Vagina (tissue), 2 donors: ENCODE measurements around the gene MAP7. TPM values are rescaled to one million over a fixed set of nuclear protein-coding genes. Genes with fewer than 3 reads are reported as not detected.

Source experiments
- DNase-seq, 2 donors: peaks; one replicate each; pipeline ENCODE4 v3.0.0-alpha.2; 2017; ENCODE audit errors: extremely low spot score in 2 of 2
- H3K27ac ChIP-seq: fragments of 200-600 bp; sonication (generic); one replicate; pipeline ENCODE4 v1.5.1; 2019
- H3K27me3 ChIP-seq: fragments of 200-600 bp; sonication (generic); one replicate; pipeline ENCODE4 v1.5.1; 2019
- H3K36me3 ChIP-seq, 2 donors: fragments of 200-600 bp; sonication (generic); one replicate each; pipeline ENCODE4 v1.5.1; 2017 to 2019
- H3K4me1 ChIP-seq: fragments of 200-600 bp; sonication (generic); one replicate; pipeline ENCODE4 v1.5.1; 2019
- H3K4me3 ChIP-seq, 2 donors: fragments of 200-600 bp; sonication (generic); 1 replicate in 1 of 2; 2 replicates in 1 of 2; pipeline ENCODE4 v1.5.1; 2016 to 2019
- H3K9me3 ChIP-seq: fragments of 200-600 bp; sonication (generic); one replicate; pipeline ENCODE4 v1.5.1; 2019
- POLR2A ChIP-seq, 2 donors: fragments of 450-650 bp; IDR thresholded peaks; one replicate each; pipeline ENCODE4 v1.6.1; 2017; ENCODE audit warnings: antibody characterized with exemption in 2 of 2, mild to moderate bottlenecking in 2 of 2, moderate library complexity in 2 of 2
- POLR2AphosphoS5 ChIP-seq, 2 donors: sonication (generic); formaldehyde crosslinking; IDR thresholded peaks; one replicate each; pipeline ENCODE4 v1.9.0; 2017; ENCODE audit warnings: antibody characterized with exemption in 2 of 2, mild to moderate bottlenecking in 2 of 2, low read depth in 1 of 2; ENCODE audit not compliant: insufficient read depth in 1 of 2
- intact Hi-C: fragments of 100-400 bp; cut with DNase I; formaldehyde crosslinking; loops from one replicate; pipeline ENCODE4 v1.15.1; 2023
- total RNA-seq: library from RNA; depleted of rRNA; stranded (reverse); fragments of >200 nt; gene quantifications from one replicate; pipeline ENCODE4 v1.2.3, GENCODE V29; 2016
- TF ChIP-seq, protein P1 (sequence below), 3 experiments: fragments of 450-650 bp in 2 of 3; fragments of 200-600 bp in 1 of 3; sonication (generic) in 1 of 3; IDR thresholded peaks; one replicate each; pipeline ENCODE4 v1.5.1; 2017 to 2019; ENCODE audit warnings: antibody characterized with exemption in 3 of 3, mild to moderate bottlenecking in 2 of 3, moderate library complexity in 2 of 3

Gene MAP7
- total RNA-seq, 1 donor from 2014 or later, result 9.3 TPM

DNA sequence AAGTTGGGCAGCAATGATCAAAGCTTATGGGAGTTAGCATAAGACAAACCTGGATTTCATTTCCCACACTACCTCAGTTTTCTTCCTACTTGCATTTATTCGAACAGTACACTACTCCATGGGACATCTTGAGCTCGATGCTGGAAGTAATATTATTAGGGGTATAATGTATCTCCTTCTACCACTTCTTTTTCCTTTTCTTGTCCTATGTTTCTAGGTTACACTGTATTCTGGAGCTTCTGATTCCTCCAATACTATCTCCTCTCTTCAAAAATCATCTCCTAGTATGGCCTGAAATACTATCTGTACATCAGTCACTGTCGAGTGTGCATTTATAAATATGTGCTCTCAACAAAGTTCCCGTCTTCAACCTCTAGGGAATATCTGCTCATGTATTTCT is 124.4 kb downstream of the MAP7 start:
- intact Hi-C loops, result no loop called here
- H3K4me3 ChIP-seq, result no peak overlapping the region
- TF ChIP-seq, protein P1, sequence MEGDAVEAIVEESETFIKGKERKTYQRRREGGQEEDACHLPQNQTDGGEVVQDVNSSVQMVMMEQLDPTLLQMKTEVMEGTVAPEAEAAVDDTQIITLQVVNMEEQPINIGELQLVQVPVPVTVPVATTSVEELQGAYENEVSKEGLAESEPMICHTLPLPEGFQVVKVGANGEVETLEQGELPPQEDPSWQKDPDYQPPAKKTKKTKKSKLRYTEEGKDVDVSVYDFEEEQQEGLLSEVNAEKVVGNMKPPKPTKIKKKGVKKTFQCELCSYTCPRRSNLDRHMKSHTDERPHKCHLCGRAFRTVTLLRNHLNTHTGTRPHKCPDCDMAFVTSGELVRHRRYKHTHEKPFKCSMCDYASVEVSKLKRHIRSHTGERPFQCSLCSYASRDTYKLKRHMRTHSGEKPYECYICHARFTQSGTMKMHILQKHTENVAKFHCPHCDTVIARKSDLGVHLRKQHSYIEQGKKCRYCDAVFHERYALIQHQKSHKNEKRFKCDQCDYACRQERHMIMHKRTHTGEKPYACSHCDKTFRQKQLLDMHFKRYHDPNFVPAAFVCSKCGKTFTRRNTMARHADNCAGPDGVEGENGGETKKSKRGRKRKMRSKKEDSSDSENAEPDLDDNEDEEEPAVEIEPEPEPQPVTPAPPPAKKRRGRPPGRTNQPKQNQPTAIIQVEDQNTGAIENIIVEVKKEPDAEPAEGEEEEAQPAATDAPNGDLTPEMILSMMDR (IDR thresholded peaks at IDR 0.05), result no peak
- TF ChIP-seq POLR2AphosphoS5 (IDR thresholded peaks at IDR 0.05; ENCODE audit: insufficient read depth in 1 of 2, low read depth in 1 of 2), result no peak
- no peak for TF ChIP-seq POLR2A (IDR thresholded peaks at IDR 0.05)
- no peak overlapping the region for H3K27ac ChIP-seq
- no peaks in the 10 kb centered on the region for H3K4me1 ChIP-seq
- no peaks in the 10 kb centered on the region for H3K27me3 ChIP-seq
- no peak for DNase-seq
- H3K9me3 ChIP-seq, result no peaks in the 10 kb centered on the region
- H3K36me3 ChIP-seq, result no peaks in the 10 kb centered on the region

DNA sequence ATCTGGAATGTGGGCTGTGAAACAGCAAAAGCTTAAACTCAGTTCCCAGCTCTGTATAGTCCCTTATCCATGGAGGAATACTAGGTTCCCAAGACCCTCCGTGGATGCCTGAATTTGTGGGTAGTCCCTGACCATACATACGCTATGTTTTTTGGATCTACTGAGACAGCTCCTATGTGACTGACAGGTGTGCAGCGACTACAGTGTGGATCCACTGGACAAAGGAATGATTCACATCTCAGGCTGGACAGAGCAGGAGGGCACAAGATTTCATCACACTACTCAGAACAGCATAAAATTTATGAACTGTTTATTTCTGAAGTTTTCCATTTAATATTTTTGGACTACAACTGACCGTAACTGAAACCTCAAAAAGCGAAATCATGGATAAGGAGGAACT is 125.3 kb downstream of the MAP7 start:
- TF ChIP-seq, protein P1 (IDR thresholded peaks at IDR 0.05), result no peak
- no peak for TF ChIP-seq POLR2A (IDR thresholded peaks at IDR 0.05)
- no peak for TF ChIP-seq POLR2AphosphoS5 (IDR thresholded peaks at IDR 0.05; ENCODE audit: insufficient read depth in 1 of 2, low read depth in 1 of 2)

DNA sequence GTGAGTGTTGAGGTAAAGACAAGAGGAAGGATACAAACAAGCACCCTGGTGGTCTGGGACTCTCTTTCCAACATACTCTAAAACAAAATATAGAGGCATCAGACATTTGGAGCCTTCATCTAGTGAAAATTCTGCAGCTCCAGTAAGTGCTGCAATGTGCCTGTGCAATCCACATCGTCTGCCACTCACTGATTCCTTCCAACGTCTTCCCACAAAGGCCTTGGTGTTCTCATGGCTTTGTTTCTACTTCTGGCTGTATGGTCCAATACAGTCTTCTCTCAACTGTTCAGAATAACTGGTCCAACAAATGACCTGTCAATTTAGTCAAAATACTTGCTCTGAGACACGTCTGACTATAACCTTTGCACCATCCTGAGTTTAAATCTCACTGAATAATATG is 125.8 kb downstream of the MAP7 start:
- Histone ChIP-seq H3K27me3 (no peaks in the 10 kb centered on the region), H3K4me1 (no peaks in the 10 kb centered on the region), H3K9me3 (no peaks in the 10 kb centered on the region), H3K4me3 (no peak overlapping the region), H3K27ac (no peak overlapping the region), H3K36me3 (no peaks in the 10 kb centered on the region)
- TF ChIP-seq, protein P1 (IDR thresholded peaks at IDR 0.05), result no peak
- no peak for TF ChIP-seq POLR2A (IDR thresholded peaks at IDR 0.05)
- TF ChIP-seq POLR2AphosphoS5 (IDR thresholded peaks at IDR 0.05; ENCODE audit: insufficient read depth in 1 of 2, low read depth in 1 of 2), result no peak
- DNase-seq, result no peak
- intact Hi-C loops, result no loop called here

More for the DNA sequence above, 125.3 kb downstream of the MAP7 start:
- H3K27ac ChIP-seq, result no peak overlapping the region
- H3K27me3 ChIP-seq, result no peaks in the 10 kb centered on the region
- no peaks in the 10 kb centered on the region for H3K36me3 ChIP-seq
- DNase-seq, result no peak
- intact Hi-C loops, result no loop called here
- no peaks in the 10 kb centered on the region for H3K4me1 ChIP-seq
- H3K9me3 ChIP-seq, result no peaks in the 10 kb centered on the region
- no peak overlapping the region for H3K4me3 ChIP-seq

DNA sequence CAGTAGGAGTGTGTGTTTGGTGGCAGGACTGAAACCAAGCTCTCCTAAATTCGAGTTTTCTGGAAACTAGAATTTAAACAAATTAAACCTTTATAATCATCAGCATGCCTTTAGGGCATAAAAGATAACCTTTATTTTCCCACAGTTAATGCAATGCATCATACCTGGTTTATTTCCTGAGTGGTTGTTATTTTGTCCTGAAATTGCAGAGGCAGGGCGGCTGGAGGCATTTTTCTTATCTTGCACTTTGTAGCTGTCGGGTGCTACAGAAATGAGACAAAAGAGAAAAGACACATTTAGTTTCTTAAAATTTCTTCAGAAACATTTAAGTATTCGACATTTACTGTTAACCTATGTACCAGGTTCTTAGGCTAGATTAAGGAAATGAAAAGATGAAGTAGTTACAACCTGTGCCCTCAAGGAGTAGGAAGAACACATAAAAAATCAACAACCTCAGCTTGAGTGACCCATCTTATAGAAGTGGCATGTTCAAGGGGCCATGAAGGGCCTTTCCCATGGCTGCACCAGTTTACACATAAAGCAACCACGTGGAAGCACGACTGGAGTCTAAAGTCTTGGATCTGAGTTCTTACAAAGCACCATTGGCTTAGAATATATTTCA is 128.6 kb downstream of the MAP7 start:
- Histone ChIP-seq H3K4me1 (no peaks in the 10 kb centered on the region), H3K27me3 (no peaks in the 10 kb centered on the region), H3K4me3 (no peak overlapping the region), H3K27ac (no peak overlapping the region), H3K36me3 (no peaks in the 10 kb centered on the region), H3K9me3 (no peaks in the 10 kb centered on the region)
- TF ChIP-seq POLR2A (IDR thresholded peaks at IDR 0.05), result no peak
- TF ChIP-seq POLR2AphosphoS5 (IDR thresholded peaks at IDR 0.05; ENCODE audit: insufficient read depth in 1 of 2, low read depth in 1 of 2), result no peak
- TF ChIP-seq, protein P1 (IDR thresholded peaks at IDR 0.05), result no peak
- intact Hi-C loops, result no loop called here
- DNase-seq, result no peak

DNA sequence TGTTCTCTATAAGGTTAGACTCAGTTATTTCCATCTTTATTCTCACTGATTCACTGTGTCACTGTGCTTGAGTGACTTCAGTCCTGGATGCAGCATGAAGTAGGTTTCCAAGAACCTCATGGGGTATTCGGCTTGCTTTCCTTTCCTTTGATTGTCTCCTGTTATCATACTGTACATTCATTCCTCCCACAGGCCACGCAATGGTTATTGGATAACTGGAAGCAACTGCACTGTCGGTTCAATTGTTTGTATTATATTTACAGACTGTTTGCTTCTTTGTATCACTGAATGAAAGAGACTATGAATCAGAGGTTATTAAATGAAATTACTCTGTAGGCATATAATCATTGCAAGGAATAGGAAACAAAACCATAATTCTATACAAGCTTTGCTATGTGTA is 129.4 kb downstream of the MAP7 start:
- Histone ChIP-seq H3K27me3 (no peaks in the 10 kb centered on the region), H3K36me3 (no peaks in the 10 kb centered on the region), H3K27ac (no peak overlapping the region), H3K4me3 (no peak overlapping the region), H3K4me1 (no peaks in the 10 kb centered on the region), H3K9me3 (no peaks in the 10 kb centered on the region)
- TF ChIP-seq POLR2A (IDR thresholded peaks at IDR 0.05) (no peak), POLR2AphosphoS5 (IDR thresholded peaks at IDR 0.05; ENCODE audit: insufficient read depth in 1 of 2, low read depth in 1 of 2) (no peak)
- TF ChIP-seq, protein P1 (IDR thresholded peaks at IDR 0.05), result no peak
- DNase-seq, result no peak
- intact Hi-C loops, result no loop called here
